HG03457 (cell line): ENCODE data around the gene MMP25.

ENCODE experiments used
- ATAC-seq: cut with Tn5 transposase; IDR thresholded peaks from one replicate; pipeline ENCODE4 v1.9.1; 2021; ENCODE audit warnings: moderate number of reproducible peaks; ENCODE audit not compliant: unreplicated experiment

MMP25 gene

GRCh38 chr16:3017344-3017743 lies 29.0 kb upstream of the MMP25 start:
- no peak for ATAC-seq

GRCh38 chr16:3017794-3018506 lies 28.4 kb upstream of the MMP25 start, which contains the start of gene CLDN6:
Gene CLDN6 (minus strand): TSS chr16:3018183. CDS start chr16:3016021, 2,162 bp downstream.
- ATAC-seq: no peak

GRCh38 chr16:3019594-3020246 lies 26.6 kb upstream of the MMP25 start:
- ATAC-seq: no peak

- no peak for ATAC-seq
These were observed 26.1 kb upstream of the MMP25 start, which contains the start of gene TNFRSF12A for GRCh38 chr16:3020247-3020603. Gene TNFRSF12A (plus strand): TSS chr16:3020368. CDS start chr16:3020398, 30 bp downstream.

GRCh38 chr16:3020604-3021448 lies 25.5 kb upstream of the MMP25 start:
- ATAC-seq: no peak

GRCh38 chr16:3021449-3022207 lies 24.7 kb upstream of the MMP25 start:
- peak; percentile 29 for ATAC-seq

- ATAC-seq: no peak
These were observed 24.1 kb upstream of the MMP25 start for GRCh38 chr16:3022208-3022683.

- ATAC-seq: no peak
These were observed 23.5 kb upstream of the MMP25 start for GRCh38 chr16:3022684-3023414.

- no peak for ATAC-seq
These were observed 23.0 kb upstream of the MMP25 start for GRCh38 chr16:3023415-3023668.

- ATAC-seq: peak; percentile 62
These were observed 22.5 kb upstream of the MMP25 start, which contains the start of the genes HCFC1R1 and THOC6 for GRCh38 chr16:3023669-3024478. Gene HCFC1R1 (minus strand): TSS chr16:3023942. CDS start chr16:3023941, 1 bp downstream. Gene THOC6 (plus strand): TSS chr16:3024035. CDS start chr16:3024327, 292 bp downstream.

GRCh38 chr16:3025032-3026002 lies 21.0 kb upstream of the MMP25 start:
- ATAC-seq: no peak

GRCh38 chr16:3026003-3026378 lies 20.4 kb upstream of the MMP25 start:
- no peak for ATAC-seq

GRCh38 chr16:3026609-3027488 lies 19.5 kb upstream of the MMP25 start:
- ATAC-seq: no peak

- ATAC-seq: no peak
These were observed 18.9 kb upstream of the MMP25 start for GRCh38 chr16:3027489-3027795.

- no peak for ATAC-seq
These were observed 18.2 kb upstream of the MMP25 start for GRCh38 chr16:3027983-3028715.

GRCh38 chr16:3028716-3029319 lies 17.5 kb upstream of the MMP25 start:
- ATAC-seq: no peak
